HepG2 (cell line): Measurements from ENCODE around the gene TIPIN. TPM values are rescaled to one million over a fixed set of nuclear protein-coding genes. Genes with fewer than 3 reads are reported as not detected.

ENCODE experiments used
- EED ChIP-seq: sonication (generic); formaldehyde crosslinking; IDR thresholded peaks from 2 replicates; pipeline ENCODE4 v1.5.0; 2020; ENCODE audit warnings: mild to moderate bottlenecking, missing genetic modification reagents
- MTA1 ChIP-seq: sonication (generic); formaldehyde crosslinking; IDR thresholded peaks from 2 replicates; pipeline ENCODE4 v1.4.0; 2020; ENCODE audit warnings: missing genetic modification reagents, mild to moderate bottlenecking, borderline replicate concordance
- POLR2A ChIP-seq, 2 experiments: IDR thresholded peaks; 2 replicates each; pipeline ENCODE4 v1.6.1; 2011; ENCODE audit warnings: low read depth in 2 of 2, low read length in 2 of 2, mild to moderate bottlenecking in 1 of 2, moderate library complexity in 1 of 2; ENCODE audit not compliant: insufficient read depth in 1 of 2
- SOX13 ChIP-seq, 3 experiments: fragments of 450-650 bp in 1 of 3; sonication (generic) in 1 of 3; formaldehyde crosslinking in 1 of 3; IDR thresholded peaks in 2 of 3; conservative IDR thresholded peaks in 1 of 3; 2 replicates each; pipeline versions ENCODE4 v1.5.0 to v1.6.1; 2016 to 2020; ENCODE audit warnings: antibody characterized with exemption in 1 of 3, mild to moderate bottlenecking in 1 of 3, missing compliant biosample characterization in 1 of 3, missing genetic modification reagents in 1 of 3, moderate library complexity in 1 of 3
- ZFP36L2 ChIP-seq: sonication (generic); formaldehyde crosslinking; IDR thresholded peaks from 2 replicates; pipeline ENCODE4 v1.4.0; 2020; ENCODE audit warnings: missing genetic modification reagents
- ZNF224 ChIP-seq: sonication (generic); formaldehyde crosslinking; IDR thresholded peaks from 2 replicates; pipeline ENCODE4 v1.5.0; 2020; ENCODE audit warnings: mild to moderate bottlenecking, missing genetic modification reagents
- ZNF317 ChIP-seq: sonication (generic); formaldehyde crosslinking; IDR thresholded peaks from 2 replicates; pipeline ENCODE4 v1.5.0; 2020; ENCODE audit warnings: mild to moderate bottlenecking, missing genetic modification reagents
- ZNF33B ChIP-seq: sonication (generic); formaldehyde crosslinking; IDR thresholded peaks from 2 replicates; pipeline ENCODE4 v1.5.1; 2020; ENCODE audit warnings: mild to moderate bottlenecking, missing genetic modification reagents
- ZNF616 ChIP-seq: sonication (generic); formaldehyde crosslinking; IDR thresholded peaks from 2 replicates; pipeline ENCODE4 v1.5.0; 2020; ENCODE audit warnings: low read depth, mild to moderate bottlenecking, missing genetic modification reagents
- ZNF747 ChIP-seq: sonication (generic); formaldehyde crosslinking; IDR thresholded peaks from 2 replicates; pipeline ENCODE4 v1.8.1; 2023; ENCODE audit warnings: missing genetic modification reagents, mild to moderate bottlenecking, borderline replicate concordance
- polyA plus RNA-seq, 8 experiments: library from polyadenylated mRNA; depleted of rRNA in 3 of 8; stranded (reverse) in 7 of 8; unstranded in 1 of 8; fragments of >200 nt; fragmentation: Illumina TruSeq in 4 of 8; extraction: Trizol in 4 of 8; gene quantifications; 2 replicates each; pipeline versions ENCODE4 v1.2.1 to v1.2.3, GENCODE V29; 2011 to 2016; ENCODE audit warnings: low read depth in 4 of 8, missing spikeins in 1 of 8, mixed read lengths in 1 of 8; ENCODE audit not compliant: insufficient read depth in 1 of 8
- total RNA-seq, 5 experiments: library from RNA; depleted of rRNA; stranded (reverse); fragments of >200 nt; fragmentation: Illumina TruSeq; extraction: Trizol; gene quantifications; 2 replicates each; pipeline ENCODE4 v1.2.3, GENCODE V29; 2016; ENCODE audit warnings: low read depth in 1 of 5
- TF ChIP-seq, protein P1 (sequence below): sonication (generic); formaldehyde crosslinking; IDR thresholded peaks from 2 replicates; pipeline ENCODE4 v1.5.1; 2020; ENCODE audit warnings: mild to moderate bottlenecking, missing genetic modification reagents, borderline replicate concordance
- TF ChIP-seq, protein P2 (sequence below): sonication (generic); formaldehyde crosslinking; IDR thresholded peaks from 2 replicates; pipeline ENCODE4 v1.5.1; 2020; ENCODE audit warnings: missing genetic modification reagents, mild to moderate bottlenecking, borderline replicate concordance
- TF ChIP-seq, protein P3 (sequence below): sonication (generic); formaldehyde crosslinking; IDR thresholded peaks from 2 replicates; pipeline ENCODE4 v1.4.0; 2020; ENCODE audit warnings: missing genetic modification reagents; ENCODE audit errors: not compliant biosample characterization
- TF ChIP-seq, protein P4 (sequence below): sonication (generic); formaldehyde crosslinking; IDR thresholded peaks from 2 replicates; pipeline ENCODE4 v1.9.0; 2021; ENCODE audit warnings: missing genetic modification reagents, mild to moderate bottlenecking, borderline replicate concordance
- TF ChIP-seq, protein P5 (sequence below): fragments of 450-650 bp; IDR thresholded peaks from 2 replicates; pipeline ENCODE4 v1.6.1; 2017
- TF ChIP-seq, protein P6 (sequence below): sonication (generic); formaldehyde crosslinking; conservative IDR thresholded peaks from 2 replicates; pipeline ENCODE4 v1.4.0; 2020; ENCODE audit warnings: missing genetic modification reagents
- TF ChIP-seq, protein P7 (sequence below), 2 experiments: sonication (generic) in 1 of 2; formaldehyde crosslinking in 1 of 2; IDR thresholded peaks; 2 replicates each; pipeline versions ENCODE4 v1.5.1 to v1.6.1; 2011 to 2020; ENCODE audit warnings: borderline replicate concordance in 1 of 2, low read depth in 1 of 2, low read length in 1 of 2, mild to moderate bottlenecking in 1 of 2, missing genetic modification reagents in 1 of 2, moderate library complexity in 1 of 2

The TIPIN gene
- total and polyA plus RNA-seq, 2 of the 13 experiments (the other 11 are each of a cell fraction or from before 2014, with no cell fraction given): 2.7 to 28.6 TPM

DNA sequence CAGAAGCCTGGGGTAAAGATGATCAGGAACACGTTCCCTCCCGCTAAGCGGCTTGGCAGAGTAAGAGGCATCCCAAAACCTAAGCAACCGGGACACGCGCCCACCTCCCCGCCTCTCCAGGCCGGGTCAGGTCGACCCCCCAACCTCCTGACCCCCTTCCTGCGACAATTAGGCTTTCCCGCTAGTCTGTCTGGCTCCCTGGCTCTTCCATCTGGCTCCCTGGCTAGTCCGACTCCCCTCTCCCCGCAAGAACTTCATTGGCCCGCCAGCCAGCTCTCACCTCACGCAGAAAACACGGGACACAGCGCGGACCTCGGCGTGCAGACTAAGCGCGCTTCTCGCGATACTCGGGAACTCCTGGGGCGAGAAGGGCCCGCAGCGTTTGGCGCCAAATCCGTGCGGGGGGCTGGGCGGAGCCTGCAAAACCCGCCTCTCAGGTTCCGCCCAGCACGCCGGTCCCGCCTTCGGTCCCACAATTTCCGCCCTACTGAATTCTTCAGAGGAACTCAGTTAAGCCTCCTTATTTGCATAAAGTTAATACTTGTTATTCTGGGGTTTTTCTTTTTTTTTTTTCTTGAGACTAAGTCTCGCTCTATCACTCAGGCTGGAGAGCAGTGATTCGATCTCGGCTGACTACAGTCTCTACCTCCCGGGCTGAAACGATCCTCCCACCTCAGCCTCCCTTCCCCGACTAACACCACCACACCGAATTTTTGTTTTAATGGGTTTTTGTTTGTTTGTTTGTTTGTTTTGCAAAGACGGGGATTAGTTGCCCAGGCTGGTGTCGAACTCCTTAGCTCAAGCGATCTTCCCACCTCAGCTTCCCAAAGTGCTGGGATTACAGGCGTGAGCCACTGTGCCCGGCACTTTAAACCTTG, at the start of gene TIPIN (continued):
- TF ChIP-seq, protein P1, sequence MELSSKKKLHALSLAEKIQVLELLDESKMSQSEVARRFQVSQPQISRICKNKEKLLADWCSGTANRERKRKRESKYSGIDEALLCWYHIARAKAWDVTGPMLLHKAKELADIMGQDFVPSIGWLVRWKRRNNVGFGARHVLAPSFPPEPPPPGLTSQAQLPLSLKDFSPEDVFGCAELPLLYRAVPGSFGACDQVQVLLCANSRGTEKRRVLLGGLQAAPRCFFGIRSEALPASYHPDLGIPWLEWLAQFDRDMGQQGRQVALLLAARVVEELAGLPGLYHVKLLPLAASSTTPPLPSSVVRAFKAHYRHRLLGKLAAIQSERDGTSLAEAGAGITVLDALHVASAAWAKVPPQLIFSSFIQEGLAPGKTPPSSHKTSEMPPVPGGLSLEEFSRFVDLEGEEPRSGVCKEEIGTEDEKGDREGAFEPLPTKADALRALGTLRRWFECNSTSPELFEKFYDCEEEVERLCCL (CRISPR knock-in tag): 0 out of 2 replicates have a peak, but pooled peaks have one; percentile 78
- TF ChIP-seq MTA1 (CRISPR knock-in tag): peak; percentile 53; the same call in 1 of the 2 replicates
- TF ChIP-seq, protein P2, sequence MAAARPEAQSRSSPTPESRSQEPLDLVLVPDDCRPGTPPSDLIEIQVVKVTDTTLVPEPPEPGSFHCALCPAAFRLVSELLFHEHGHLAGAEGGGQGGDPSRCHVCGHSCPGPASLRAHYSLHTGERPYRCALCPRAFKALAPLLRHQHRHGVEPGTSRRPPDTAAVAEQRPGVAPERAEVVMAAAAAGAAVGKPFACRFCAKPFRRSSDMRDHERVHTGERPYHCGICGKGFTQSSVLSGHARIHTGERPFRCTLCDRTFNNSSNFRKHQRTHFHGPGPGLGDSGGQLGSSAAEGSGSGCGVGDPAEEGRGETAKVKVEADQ (CRISPR knock-in tag): peak; percentile 73; the same call in 1 of the 2 replicates
- no peak for TF ChIP-seq ZNF224
- TF ChIP-seq, protein P3, sequence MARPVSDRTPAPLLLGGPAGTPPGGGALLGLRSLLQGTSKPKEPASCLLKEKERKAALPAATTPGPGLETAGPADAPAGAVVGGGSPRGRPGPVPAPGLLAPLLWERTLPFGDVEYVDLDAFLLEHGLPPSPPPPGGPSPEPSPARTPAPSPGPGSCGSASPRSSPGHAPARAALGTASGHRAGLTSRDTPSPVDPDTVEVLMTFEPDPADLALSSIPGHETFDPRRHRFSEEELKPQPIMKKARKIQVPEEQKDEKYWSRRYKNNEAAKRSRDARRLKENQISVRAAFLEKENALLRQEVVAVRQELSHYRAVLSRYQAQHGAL (CRISPR knock-in tag): no peak
- TF ChIP-seq, protein P4, sequence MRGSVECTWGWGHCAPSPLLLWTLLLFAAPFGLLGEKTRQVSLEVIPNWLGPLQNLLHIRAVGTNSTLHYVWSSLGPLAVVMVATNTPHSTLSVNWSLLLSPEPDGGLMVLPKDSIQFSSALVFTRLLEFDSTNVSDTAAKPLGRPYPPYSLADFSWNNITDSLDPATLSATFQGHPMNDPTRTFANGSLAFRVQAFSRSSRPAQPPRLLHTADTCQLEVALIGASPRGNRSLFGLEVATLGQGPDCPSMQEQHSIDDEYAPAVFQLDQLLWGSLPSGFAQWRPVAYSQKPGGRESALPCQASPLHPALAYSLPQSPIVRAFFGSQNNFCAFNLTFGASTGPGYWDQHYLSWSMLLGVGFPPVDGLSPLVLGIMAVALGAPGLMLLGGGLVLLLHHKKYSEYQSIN: no peak
- TF ChIP-seq EED: peak; percentile 56; the same call in 1 of the 2 replicates
- no peak for TF ChIP-seq SOX13 (IDR thresholded peaks at IDR 0.05)
- TF ChIP-seq SOX13 (CRISPR knock-in tag; conservative IDR thresholded peaks at IDR 0.05 in 1 of 2, IDR thresholded peaks at IDR 0.05 in 1 of 2): peak in 1 of 2 experiments; percentile 31; a peak in 1 of 4 replicates
- TF ChIP-seq POLR2A (IDR thresholded peaks at IDR 0.05; ENCODE audit: insufficient read depth in 1 of 2, low read depth in 2 of 2, low read length in 2 of 2): peak; percentile 84 to 91
- no peak for TF ChIP-seq ZFP36L2 (CRISPR knock-in tag)
- TF ChIP-seq ZNF747 (CRISPR knock-in tag): peak; percentile 76; the same call in 1 of the 2 replicates
- TF ChIP-seq ZNF317 (CRISPR knock-in tag): no peak
- TF ChIP-seq ZNF616: 0 out of 2 replicates have a peak, but pooled peaks have one; percentile 62
- TF ChIP-seq ZNF33B (CRISPR knock-in tag): peak; percentile 88; the same call in 1 of the 2 replicates
- TF ChIP-seq, protein P5, sequence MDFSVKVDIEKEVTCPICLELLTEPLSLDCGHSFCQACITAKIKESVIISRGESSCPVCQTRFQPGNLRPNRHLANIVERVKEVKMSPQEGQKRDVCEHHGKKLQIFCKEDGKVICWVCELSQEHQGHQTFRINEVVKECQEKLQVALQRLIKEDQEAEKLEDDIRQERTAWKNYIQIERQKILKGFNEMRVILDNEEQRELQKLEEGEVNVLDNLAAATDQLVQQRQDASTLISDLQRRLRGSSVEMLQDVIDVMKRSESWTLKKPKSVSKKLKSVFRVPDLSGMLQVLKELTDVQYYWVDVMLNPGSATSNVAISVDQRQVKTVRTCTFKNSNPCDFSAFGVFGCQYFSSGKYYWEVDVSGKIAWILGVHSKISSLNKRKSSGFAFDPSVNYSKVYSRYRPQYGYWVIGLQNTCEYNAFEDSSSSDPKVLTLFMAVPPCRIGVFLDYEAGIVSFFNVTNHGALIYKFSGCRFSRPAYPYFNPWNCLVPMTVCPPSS: no peak
- TF ChIP-seq, protein P6, sequence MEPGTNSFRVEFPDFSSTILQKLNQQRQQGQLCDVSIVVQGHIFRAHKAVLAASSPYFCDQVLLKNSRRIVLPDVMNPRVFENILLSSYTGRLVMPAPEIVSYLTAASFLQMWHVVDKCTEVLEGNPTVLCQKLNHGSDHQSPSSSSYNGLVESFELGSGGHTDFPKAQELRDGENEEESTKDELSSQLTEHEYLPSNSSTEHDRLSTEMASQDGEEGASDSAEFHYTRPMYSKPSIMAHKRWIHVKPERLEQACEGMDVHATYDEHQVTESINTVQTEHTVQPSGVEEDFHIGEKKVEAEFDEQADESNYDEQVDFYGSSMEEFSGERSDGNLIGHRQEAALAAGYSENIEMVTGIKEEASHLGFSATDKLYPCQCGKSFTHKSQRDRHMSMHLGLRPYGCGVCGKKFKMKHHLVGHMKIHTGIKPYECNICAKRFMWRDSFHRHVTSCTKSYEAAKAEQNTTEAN (CRISPR knock-in tag): peak; percentile 59; the same call in 1 of the 2 replicates
- TF ChIP-seq, protein P7, sequence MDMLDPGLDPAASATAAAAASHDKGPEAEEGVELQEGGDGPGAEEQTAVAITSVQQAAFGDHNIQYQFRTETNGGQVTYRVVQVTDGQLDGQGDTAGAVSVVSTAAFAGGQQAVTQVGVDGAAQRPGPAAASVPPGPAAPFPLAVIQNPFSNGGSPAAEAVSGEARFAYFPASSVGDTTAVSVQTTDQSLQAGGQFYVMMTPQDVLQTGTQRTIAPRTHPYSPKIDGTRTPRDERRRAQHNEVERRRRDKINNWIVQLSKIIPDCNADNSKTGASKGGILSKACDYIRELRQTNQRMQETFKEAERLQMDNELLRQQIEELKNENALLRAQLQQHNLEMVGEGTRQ (IDR thresholded peaks at IDR 0.05; ENCODE audit: low read depth, low read length): no peak
- TF ChIP-seq, protein P7 (CRISPR knock-in tag; IDR thresholded peaks at IDR 0.05; ENCODE audit: borderline replicate concordance): no peak
